HL-60/S4 treated with phorbol 12-myristate 13-acetate at 8.2 ng/mL for 4 days and 3 days (cell line): ENCODE results near the gene MCM9.
"Not testable (repeated sequence)": the region's sequence is repeated elsewhere in the genome, so short reads cannot be mapped to it uniquely, and the experiment has no call there.

Source experiments
- in situ Hi-C: fragments of 300-500 bp; cut with MboI; formaldehyde crosslinking; loops from 2 replicates; pipeline ENCODE4 v1.15.0; 2022; ENCODE audit warnings: low sequenced_read_pairs

Gene MCM9

GRCh38 chr6:118808793-118809638, 125.9 kb downstream of the MCM9 start:
- in situ Hi-C loops = no loop called here

GRCh38 chr6:118804091-118804490, 130.9 kb downstream of the MCM9 start:
- in situ Hi-C loops = no loop called here

GRCh38 chr6:118801257-118801656, 133.7 kb downstream of the MCM9 start:
- in situ Hi-C loops = no loop called here

GRCh38 chr6:118800394-118801071, 134.4 kb downstream of the MCM9 start:
- in situ Hi-C loops = no loop called here

- in situ Hi-C loops = no loop called here
Observed at GRCh38 chr6:118799826-118800225, 135.1 kb downstream of the MCM9 start.

DNA sequence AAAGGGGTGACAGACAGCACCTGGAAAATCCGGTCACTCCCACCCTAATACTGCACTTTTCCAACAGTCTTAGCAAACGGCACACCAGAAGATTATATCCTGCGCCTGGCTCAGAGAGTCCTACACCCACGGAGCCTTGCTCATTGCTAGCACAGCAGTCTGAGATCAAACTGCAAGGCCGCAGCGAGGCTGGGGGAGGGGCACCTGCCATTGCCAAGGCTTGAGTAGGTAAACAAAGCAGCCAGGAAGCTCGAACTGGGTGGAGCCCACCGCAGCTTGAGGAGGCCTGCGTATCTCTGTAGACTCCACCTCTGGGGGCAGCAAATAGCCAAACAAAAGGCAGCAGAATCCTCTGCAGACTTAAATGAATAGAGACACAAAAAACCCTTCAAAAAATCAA, 138.4 kb downstream of the MCM9 start:
- in situ Hi-C loops = not testable (repeated sequence)

DNA sequence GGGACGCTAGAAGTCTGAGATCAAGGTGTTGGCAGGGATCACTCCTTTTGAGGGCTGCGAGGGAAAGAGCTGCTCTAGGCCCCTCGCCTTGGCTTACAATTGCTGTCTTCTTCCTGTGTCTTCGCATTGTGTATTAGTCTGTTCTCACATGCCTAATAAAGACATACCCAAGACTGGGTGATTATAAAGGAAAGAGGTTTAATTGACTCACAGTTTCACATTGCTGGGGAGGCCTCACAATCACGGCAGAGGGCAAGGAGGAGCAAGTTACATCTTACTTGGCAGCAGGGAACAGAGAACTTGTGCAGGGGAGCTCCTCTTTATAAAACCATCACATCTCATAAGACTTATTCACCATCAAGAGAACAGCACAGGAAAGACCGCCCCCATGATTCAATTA, 143.5 kb downstream of the MCM9 start:
- in situ Hi-C loops = no loop called here

GRCh38 chr6:118789954-118790353, 145.0 kb downstream of the MCM9 start:
- in situ Hi-C loops = no loop called here

- in situ Hi-C loops = no loop called here
Observed at GRCh38 chr6:118789419-118789818, 145.5 kb downstream of the MCM9 start.

DNA sequence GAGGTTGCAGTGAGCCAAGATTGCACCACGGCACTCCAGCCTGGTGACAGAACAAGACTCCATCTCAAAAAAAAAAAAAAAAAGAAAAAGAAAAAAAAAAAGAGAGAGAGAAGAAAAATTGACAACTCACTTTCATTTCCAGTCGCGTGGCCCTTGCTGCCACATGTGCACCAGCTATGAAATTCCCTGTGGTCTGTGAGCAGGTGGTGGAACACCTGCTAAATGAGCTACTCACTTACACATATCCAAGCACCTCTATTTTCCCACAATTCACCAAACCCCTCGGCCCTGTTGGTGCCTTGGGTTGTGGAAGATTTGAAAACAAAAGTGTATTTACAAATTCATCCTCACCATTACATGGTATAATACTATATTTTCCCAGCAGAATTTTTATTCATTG, 146.3 kb downstream of the MCM9 start:
- in situ Hi-C loops = no loop called here

GRCh38 chr6:118787724-118788423, 147.1 kb downstream of the MCM9 start:
- in situ Hi-C loops = no loop called here

DNA sequence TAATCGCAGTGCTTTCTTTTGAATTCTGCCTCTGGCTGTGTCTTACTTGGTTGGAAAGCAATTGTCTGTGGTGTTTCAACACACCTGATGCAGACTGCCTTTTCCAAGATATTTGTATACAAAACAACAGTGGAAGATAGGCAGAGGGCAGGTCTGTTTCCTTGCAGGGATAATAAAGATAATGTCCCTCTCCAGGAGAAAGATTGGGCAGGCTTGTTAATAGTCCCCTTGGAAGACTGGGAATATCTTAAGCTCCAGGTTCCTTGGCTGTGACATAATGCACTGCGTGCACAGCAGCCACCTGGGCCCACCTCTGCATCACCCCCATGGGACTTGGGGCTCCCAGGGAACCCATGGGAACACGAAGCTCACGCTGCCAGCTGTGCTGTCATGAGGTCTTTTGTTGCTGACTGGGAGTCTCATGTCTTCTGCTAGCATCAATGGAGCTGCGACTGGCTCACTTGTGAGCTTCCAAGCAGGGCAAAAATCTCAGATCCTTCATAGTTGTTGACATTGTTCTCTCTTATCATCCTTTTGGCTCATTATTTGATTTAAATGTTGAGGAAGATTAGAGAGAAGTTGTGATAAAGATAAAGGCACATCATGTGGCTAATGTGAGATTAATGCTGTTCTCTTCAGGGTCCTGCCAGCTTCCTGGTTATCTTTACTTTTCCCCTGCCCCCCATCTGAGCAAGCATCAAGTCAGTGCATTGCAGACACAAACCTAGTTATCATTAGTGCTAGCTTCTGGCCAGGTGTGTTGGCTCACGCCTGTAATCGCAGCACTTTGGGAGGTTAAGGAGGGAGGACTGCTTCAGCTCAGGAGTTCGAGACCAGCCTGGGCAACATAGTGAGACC, 148.1 kb downstream of the MCM9 start:
- in situ Hi-C loops = no loop called here

- in situ Hi-C loops = no loop called here
Observed at GRCh38 chr6:118785601-118786000, 149.4 kb downstream of the MCM9 start.

GRCh38 chr6:118784641-118785164, 150.3 kb downstream of the MCM9 start:
- in situ Hi-C loops = no loop called here

GRCh38 chr6:118783931-118784550, 150.9 kb downstream of the MCM9 start:
- in situ Hi-C loops = no loop called here

- in situ Hi-C loops = no loop called here
Observed at GRCh38 chr6:118782651-118783050, 152.3 kb downstream of the MCM9 start.

- in situ Hi-C loops = no loop called here
Observed at GRCh38 chr6:118781897-118782296, 153.1 kb downstream of the MCM9 start.

DNA sequence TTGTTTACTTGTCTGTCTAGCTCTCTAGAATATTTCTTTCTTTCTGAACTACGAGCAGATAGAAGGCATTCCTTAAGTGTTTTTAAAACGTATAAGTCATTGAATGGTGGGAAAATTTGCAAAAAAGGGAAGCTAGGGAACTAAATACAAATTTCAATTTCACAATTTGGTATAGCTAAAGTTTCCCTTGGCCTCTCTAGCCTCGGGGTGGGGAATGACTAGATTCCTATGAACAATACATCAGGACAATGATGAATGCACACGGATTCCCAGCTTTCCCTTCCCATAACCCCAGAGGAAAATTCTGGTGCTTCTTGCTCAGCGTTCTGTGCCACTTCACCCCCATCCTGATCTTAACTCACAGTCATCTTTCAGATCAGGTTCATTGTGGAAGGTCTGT, 154.3 kb downstream of the MCM9 start:
- in situ Hi-C loops = no loop called here

- in situ Hi-C loops = no loop called here
Observed at GRCh38 chr6:118776607-118777549, 158.1 kb downstream of the MCM9 start.
